Natural killer cell treated with Interleukin-12 subunit alpha and Interleukin-12 subunit beta and Interleukin-15 and Interleukin-18, amount 100 ng/mL, for 72 hours (primary cell): ENCODE measurements around the gene CNRIP1. TPM values are rescaled to one million over a fixed set of nuclear protein-coding genes. Genes with fewer than 3 reads are reported as not detected.
"Not testable (repeated sequence)": the region's sequence is repeated elsewhere in the genome, so short reads cannot be mapped to it uniquely, and the experiment has no call there.

Source experiments
- ATAC-seq, 2 donors: fragments of 150-1000 bp; cut with Tn5 transposase in 1 of 2; sonication (Bioruptor Pico), chemical (Tn5 transposase) in 1 of 2; 2 replicates each; pipeline ENCODE4 v1.10.0; 2021
- DNase-seq: peaks from one replicate; pipeline ENCODE4 v3.0.0; 2022; ENCODE audit warnings: low spot score
- H3K27ac Mint-ChIP-seq, 2 donors: 1 replicate in 1 of 2; 2 replicates in 1 of 2; pipeline ENCODE4 v1.8.0; 2022; ENCODE audit warnings: mixed read lengths in 2 of 2, mild to moderate bottlenecking in 1 of 2, moderate library complexity in 1 of 2
- H3K27me3 Mint-ChIP-seq, 2 donors: 1 replicate in 1 of 2; 2 replicates in 1 of 2; pipeline ENCODE4 v1.8.0; 2022; ENCODE audit warnings: mixed read lengths in 2 of 2
- H3K36me3 Mint-ChIP-seq: one replicate; pipeline ENCODE4 v1.8.0; 2022; ENCODE audit warnings: mixed read lengths
- H3K4me1 Mint-ChIP-seq, 2 donors: 1 replicate in 1 of 2; 2 replicates in 1 of 2; pipeline ENCODE4 v1.8.0; 2022; ENCODE audit warnings: low read depth in 2 of 2, mixed read lengths in 2 of 2, mild to moderate bottlenecking in 1 of 2
- H3K4me3 Mint-ChIP-seq: one replicate; pipeline ENCODE4 v1.8.0; 2022; ENCODE audit warnings: mixed read lengths
- H3K9me3 Mint-ChIP-seq: 2 replicates; pipeline ENCODE4 v1.8.0; 2022; ENCODE audit warnings: mixed read lengths
- total RNA-seq, 2 donors: library from RNA; stranded (reverse); gene quantifications; one replicate each; pipeline ENCODE4 v1.2.3, GENCODE V29; 2022

Gene CNRIP1
- total RNA-seq, 2 donors from 2014 or later, result not detected

DNA sequence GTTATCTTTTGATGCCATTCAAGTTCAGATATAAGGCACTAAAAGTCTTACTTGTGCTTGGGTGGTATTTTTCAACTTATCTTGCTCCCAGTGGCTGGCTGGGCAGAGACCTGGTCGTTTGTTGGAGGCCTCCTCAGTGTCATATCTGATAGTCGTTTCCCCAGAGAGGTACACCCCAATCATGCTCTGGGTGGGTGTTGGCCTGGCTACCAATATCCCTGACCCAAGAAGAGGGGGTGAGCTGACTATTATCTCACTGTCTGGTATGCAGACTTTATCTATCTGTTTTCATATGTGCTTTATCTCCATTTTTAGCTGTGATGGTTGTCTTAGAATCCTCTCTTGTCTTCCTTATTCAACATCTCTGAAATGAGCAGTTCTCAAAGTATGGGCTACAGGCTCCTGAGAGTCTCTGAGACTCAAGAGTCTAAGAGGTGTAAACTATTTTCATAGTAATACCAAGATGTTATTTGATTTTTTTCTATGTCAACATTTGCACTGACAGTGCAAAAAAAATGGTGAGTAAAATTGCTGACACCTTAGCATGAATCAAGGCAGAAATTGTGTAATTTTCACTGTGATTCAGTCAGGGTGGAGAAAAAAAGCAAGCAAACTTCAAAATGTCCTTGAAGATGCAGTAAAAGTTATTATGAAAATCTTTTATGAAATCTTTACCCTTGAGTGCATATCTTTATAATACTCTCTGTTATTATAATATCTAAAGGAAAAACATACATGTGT lies 33.1 kb upstream of the CNRIP1 start:
- DNase-seq (no peak), ATAC-seq (peak in 1 of 2 donors; percentile 53)
- peaks cover 2 to 8% of the 10 kb centered on the region in 2 donors for H3K4me1 Mint-ChIP-seq
- H3K27ac Mint-ChIP-seq, result no peak overlapping the region
- H3K36me3 Mint-ChIP-seq, result no peaks in the 10 kb centered on the region
- no peak overlapping the region for H3K4me3 Mint-ChIP-seq
- H3K27me3 Mint-ChIP-seq, result no peaks in the 10 kb centered on the region
- H3K9me3 Mint-ChIP-seq, result no peaks in the 10 kb centered on the region

DNA sequence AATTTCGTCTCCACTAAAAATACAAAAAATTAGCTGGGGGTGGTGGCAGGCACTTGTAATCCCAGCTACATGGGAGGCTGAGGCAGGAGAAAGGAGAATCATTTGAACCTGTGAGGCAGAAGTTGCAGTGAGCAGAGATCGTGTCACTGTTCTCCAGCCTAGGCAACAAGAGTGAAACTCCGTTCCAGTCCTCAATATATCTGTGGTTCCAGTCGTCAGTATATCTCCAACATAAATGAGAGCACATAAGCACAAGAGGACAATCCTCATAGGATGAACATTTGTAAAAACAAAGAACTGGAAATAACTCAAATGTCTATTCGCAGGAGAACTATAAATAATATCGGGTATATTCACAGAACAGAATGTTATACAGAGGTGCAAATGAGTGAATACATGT lies 32.2 kb upstream of the CNRIP1 start:
- no peak overlapping the region for H3K4me3 Mint-ChIP-seq
- DNase-seq (no peak), ATAC-seq (no peak)
- H3K9me3 Mint-ChIP-seq, result no peaks in the 10 kb centered on the region
- peaks cover 0 to 6% of the 10 kb centered on the region in 2 donors for H3K4me1 Mint-ChIP-seq
- H3K27ac Mint-ChIP-seq, result no peak overlapping the region
- no peaks in the 10 kb centered on the region for H3K36me3 Mint-ChIP-seq
- H3K27me3 Mint-ChIP-seq, result peaks cover 0 to 3% of the 10 kb centered on the region in 2 donors

DNA sequence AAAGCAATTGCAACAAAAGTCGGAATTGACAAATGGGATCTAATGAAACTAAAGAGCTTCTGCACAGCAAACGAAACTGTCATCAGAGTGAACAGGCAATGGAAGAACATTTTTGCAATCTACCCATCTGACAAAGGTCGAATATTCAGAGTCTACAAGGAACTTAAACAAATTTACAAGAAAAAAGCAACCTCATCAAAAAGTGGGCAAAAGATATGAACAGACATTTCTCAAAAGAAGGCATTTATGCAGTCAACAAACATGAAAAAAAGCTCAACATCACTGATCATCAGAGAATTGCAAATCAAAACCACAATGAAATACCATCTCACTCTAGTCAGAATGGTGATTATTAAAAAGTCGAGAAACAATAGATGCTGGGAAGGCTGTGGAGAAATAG lies 29.3 kb upstream of the CNRIP1 start:
- peaks cover 0 to 14% of the 10 kb centered on the region in 2 donors for H3K27me3 Mint-ChIP-seq
- not testable (repeated sequence) for H3K36me3 Mint-ChIP-seq, H3K9me3 Mint-ChIP-seq, DNase-seq, ATAC-seq, H3K27ac Mint-ChIP-seq, H3K4me3 Mint-ChIP-seq, H3K4me1 Mint-ChIP-seq

DNA sequence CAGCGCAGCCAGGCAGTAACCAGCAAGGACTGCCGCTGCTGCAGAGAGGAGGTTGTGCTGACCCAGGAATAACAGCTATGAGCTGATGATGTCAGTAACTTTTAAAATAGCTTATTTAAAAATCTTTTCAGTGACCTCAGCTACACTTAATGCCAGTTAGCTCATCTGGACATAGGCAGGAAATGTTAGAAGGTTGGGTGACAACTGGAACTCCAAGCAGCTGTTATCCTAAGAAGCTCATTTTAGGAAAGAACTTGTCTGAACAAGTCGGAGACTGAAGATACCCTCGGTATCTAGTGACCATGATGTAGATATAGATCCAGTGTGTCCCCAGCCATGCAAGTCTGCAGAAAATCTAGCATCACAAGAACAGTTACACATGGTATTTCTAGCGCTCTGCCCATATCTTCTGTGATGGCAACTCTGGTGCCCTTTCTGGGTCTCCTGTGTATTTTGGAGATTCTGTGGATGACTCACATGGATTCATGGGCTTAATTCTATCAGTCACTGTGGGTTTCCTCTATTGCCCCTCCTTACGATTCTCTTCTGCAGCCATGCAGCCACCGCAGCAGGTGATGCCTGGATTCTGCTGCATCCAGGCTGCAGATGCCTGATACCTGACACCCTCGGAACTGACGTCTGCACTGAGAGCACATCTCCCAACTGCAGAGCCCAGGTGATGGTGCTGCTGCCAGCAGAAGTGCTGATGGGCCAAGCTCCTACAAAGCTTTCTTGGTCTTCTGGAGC lies 25.6 kb upstream of the CNRIP1 start:
- ATAC-seq (no peak), DNase-seq (no peak)
- Mint-ChIP-seq H3K27ac (no peak overlapping the region), H3K9me3 (no peaks in the 10 kb centered on the region), H3K4me1 (no peaks in the 10 kb centered on the region), H3K4me3 (no peak overlapping the region), H3K27me3 (peaks cover 2 to 35% of the 10 kb centered on the region in 2 donors), H3K36me3 (no peaks in the 10 kb centered on the region)

DNA sequence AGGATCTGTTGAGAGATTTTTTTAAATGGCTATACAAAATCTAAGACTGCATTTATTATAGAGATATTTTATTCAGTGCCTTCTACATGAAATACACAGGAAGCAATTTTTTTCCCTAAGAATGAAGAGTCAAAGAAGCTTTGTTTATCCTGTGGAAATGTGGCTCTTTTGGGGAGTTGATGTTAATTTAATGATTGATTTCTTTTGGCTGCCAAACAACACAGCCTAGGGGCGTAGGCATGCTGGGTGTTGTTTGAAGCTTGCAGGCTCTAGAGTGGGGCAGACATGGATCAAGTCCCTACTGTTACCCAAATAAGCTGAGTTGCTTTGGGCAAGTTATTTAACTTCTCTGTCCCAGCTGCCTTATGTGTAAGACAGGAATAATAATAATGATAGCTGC lies 24.3 kb upstream of the CNRIP1 start:
- Mint-ChIP-seq H3K27ac (no peak overlapping the region), H3K4me1 (no peaks in the 10 kb centered on the region), H3K27me3 (peaks cover 2 to 38% of the 10 kb centered on the region in 2 donors), H3K4me3 (no peak overlapping the region), H3K9me3 (no peaks in the 10 kb centered on the region), H3K36me3 (no peaks in the 10 kb centered on the region)
- no peak for ATAC-seq
- DNase-seq, result no peak

DNA sequence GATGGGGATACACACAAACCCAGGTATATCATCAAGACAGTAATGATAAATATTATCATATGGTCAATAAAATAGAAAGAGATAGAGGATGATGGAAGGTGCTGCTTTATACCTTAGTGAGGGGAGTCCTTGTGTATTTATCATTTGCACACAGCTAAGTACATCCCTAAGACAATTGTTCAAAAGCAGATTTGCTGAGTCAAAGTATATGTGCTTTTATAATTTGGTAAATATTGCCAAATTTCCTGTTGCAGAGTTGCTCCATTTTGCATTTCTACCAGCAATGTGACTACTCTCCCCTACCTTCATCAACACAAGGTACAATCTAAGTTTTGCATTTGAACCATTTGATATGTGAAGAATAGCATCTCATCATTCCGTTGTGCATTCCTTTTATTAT lies 22.7 kb upstream of the CNRIP1 start:
- Mint-ChIP-seq H3K27ac (no peak overlapping the region), H3K9me3 (no peaks in the 10 kb centered on the region)

DNA sequence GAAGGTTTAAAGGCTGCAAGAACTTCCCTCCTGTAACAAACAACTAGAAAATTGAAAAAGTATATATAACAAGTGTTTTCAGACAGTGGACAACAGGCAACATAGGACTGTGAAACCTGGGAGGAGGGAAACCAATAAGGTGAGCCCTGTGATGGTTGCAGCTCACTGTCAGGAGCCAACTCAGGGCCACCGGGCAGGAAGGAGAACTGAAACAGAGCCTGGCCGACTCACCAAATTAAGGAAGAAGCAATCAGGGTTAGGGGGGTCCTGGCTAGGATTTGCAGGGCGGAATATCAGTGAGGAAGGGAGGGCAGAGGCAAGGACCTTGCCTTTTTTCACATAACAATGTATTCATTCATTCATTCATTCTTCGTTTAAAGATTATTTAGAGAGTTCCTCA lies 21.8 kb upstream of the CNRIP1 start:
- no peaks in the 10 kb centered on the region for H3K9me3 Mint-ChIP-seq
- H3K36me3 Mint-ChIP-seq, result no peaks in the 10 kb centered on the region
- H3K27me3 Mint-ChIP-seq, result peaks cover 5 to 31% of the 10 kb centered on the region in 2 donors
- no peak overlapping the region for H3K27ac Mint-ChIP-seq
- no peak overlapping the region for H3K4me3 Mint-ChIP-seq
- DNase-seq, result no peak
- no peak for ATAC-seq
- H3K4me1 Mint-ChIP-seq, result no peaks in the 10 kb centered on the region

More for the DNA sequence above, 22.7 kb upstream of the CNRIP1 start:
- no peak for ATAC-seq
- no peaks in the 10 kb centered on the region for H3K4me1 Mint-ChIP-seq
- H3K27me3 Mint-ChIP-seq, result peaks cover 5 to 38% of the 10 kb centered on the region in 2 donors
- no peak for DNase-seq
- no peak overlapping the region for H3K4me3 Mint-ChIP-seq
- no peaks in the 10 kb centered on the region for H3K36me3 Mint-ChIP-seq

DNA sequence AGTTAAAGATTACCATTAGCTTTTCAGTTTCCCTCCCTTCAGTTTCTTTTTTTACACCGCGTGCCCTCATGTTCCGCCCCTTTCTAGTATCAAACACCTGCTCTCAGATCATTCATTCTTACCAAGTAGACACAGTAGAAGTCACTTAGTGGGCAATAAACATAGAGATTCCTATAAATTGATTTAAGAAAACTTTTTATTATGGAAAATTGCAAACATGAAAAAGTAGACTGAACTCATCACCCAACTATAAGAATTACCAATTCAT lies 21.2 kb upstream of the CNRIP1 start:
- Mint-ChIP-seq H3K9me3 (no peaks in the 10 kb centered on the region), H3K27ac (no peak overlapping the region), H3K4me1 (no peaks in the 10 kb centered on the region), H3K36me3 (no peaks in the 10 kb centered on the region), H3K27me3 (peaks cover 5 to 25% of the 10 kb centered on the region in 2 donors), H3K4me3 (no peak overlapping the region)
- DNase-seq, result no peak
- no peak for ATAC-seq

DNA sequence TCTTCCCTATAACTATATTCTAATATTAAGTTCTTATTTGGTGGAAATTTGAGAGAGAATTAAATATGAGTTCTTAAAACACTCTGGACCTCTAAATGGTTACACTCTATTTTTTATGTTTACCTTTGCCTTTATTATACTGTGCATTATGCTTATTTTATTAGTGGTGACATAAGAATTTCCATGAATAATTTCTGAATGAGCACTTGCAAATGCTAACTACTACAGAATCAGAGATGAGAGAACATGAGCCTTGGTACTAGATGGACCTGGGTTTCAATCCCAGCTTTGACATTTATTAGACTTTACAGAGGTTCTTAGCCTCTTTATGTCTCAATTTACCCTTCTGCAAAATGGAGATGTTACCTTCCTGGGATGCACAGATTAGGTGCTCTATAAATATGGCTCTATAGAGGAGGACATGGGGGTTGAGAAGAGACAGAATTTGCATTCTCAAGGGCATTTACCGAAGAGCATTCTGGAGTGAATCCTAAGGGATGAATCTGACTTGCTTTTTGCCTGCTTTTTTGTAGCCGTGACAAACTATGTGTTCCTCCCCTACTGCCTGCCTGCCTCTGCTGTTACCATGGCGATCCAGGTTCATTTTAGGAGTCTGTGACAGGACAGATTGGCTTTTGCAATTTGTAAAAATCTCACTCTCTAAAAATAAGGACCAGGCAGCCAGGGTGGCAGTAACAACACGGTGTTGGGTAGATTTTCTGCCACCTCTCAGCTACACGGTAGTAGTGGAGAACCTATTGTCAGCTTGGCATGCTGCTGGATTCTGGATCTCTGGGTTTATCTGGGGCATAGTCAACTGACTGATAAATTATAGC lies 20.7 kb upstream of the CNRIP1 start:
- Mint-ChIP-seq H3K9me3 (no peaks in the 10 kb centered on the region), H3K4me3 (no peak overlapping the region), H3K36me3 (no peaks in the 10 kb centered on the region), H3K27ac (no peak overlapping the region), H3K27me3 (peaks cover 5 to 25% of the 10 kb centered on the region in 2 donors), H3K4me1 (no peaks in the 10 kb centered on the region)
- DNase-seq (no peak), ATAC-seq (no peak)

DNA sequence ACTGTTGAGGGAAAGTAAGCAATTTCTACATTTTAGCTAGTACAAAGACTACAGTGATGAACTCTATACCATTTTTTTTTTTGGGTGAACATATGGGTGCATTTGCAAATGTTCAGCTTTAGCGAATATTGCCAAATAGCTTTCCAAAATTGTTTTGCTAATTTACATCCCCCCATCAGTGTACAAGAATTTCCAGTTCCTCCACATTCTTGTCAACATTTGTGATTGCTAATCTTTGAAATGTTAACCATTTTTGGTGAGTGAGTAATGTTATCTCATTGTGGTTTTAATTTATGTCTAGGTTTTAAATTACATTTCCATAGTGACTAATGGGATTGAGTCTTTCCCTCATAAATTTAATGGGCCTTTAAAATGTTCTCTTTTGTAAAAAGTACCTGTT lies 16.4 kb upstream of the CNRIP1 start:
- H3K36me3 Mint-ChIP-seq, result no peaks in the 10 kb centered on the region
- no peak overlapping the region for H3K4me3 Mint-ChIP-seq
- no peaks in the 10 kb centered on the region for H3K4me1 Mint-ChIP-seq
- no peak for ATAC-seq
- no peaks in the 10 kb centered on the region for H3K9me3 Mint-ChIP-seq
- no peak overlapping the region for H3K27ac Mint-ChIP-seq
- H3K27me3 Mint-ChIP-seq, result peaks cover 3 to 10% of the 10 kb centered on the region in 2 donors
- no peak for DNase-seq

DNA sequence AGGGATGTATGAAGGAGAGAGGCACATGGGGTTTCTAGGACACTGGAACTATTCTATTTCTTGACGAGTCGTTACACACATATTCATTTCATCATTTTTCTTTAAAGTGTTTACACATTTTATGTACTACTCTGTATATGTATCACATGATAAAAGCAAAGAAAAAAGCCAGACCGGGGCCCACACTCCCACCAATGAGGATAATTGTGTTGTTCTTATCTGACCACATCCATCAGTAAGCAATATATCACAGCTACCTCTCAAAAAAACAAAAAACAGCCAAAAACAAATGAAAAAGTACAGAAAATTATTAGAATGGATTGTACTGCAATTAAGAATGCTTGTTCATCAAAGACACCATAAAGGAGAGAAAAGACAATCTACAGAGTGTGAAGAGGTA lies 14.2 kb upstream of the CNRIP1 start:
- H3K27me3 Mint-ChIP-seq, result peaks cover 0 to 5% of the 10 kb centered on the region in 2 donors
- ATAC-seq, result no peak
- H3K4me3 Mint-ChIP-seq, result no peak overlapping the region
- no peak overlapping the region for H3K27ac Mint-ChIP-seq
- H3K9me3 Mint-ChIP-seq, result no peaks in the 10 kb centered on the region
- H3K4me1 Mint-ChIP-seq, result no peaks in the 10 kb centered on the region
- DNase-seq, result no peak
- H3K36me3 Mint-ChIP-seq, result no peaks in the 10 kb centered on the region

DNA sequence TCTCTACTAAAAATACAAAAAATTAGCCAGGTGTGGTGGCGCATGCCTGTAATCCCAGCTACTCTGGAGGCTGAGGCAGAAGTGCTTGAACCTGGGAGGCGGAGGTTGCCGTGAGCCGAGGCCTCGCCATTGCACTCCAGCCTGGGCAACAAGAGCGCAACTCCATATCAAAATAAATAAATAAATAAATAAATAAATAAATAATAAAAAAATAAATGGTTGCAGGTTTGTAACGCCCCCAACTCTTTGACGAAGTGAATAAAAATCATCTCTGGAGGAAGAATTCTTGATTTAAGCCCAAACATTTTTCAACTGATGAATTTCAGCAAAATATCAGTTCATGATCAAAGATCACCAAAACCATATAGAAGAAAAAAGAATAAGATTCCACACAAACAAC lies 13.3 kb upstream of the CNRIP1 start:
- H3K27ac Mint-ChIP-seq, result no peak overlapping the region
- no peak overlapping the region for H3K4me3 Mint-ChIP-seq
- no peaks in the 10 kb centered on the region for H3K4me1 Mint-ChIP-seq
- H3K36me3 Mint-ChIP-seq, result no peaks in the 10 kb centered on the region
- DNase-seq (no peak), ATAC-seq (no peak)
- no peaks in the 10 kb centered on the region for H3K9me3 Mint-ChIP-seq
- H3K27me3 Mint-ChIP-seq, result peaks cover 0 to 6% of the 10 kb centered on the region in 2 donors

DNA sequence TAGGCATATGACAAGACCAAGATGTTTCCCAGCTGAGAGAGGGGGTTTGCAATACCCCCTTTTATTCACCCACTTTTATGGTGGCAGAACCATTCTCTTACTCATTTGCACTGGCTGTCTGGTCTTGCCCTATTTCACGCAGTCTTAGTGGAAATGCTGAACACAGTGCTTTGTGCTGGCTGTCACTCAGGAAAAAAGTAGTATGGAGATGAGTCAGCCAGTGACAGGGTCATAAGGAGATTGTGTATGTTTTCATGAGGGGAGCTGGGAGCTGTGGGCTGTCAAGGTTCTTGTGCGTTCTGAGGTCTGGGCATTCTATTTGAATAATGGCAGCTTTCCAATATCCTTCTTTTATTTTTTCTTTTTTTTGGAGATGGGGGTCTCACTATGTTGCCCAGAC lies 10.9 kb upstream of the CNRIP1 start:
- H3K4me1 Mint-ChIP-seq, result no peaks in the 10 kb centered on the region
- no peaks in the 10 kb centered on the region for H3K9me3 Mint-ChIP-seq
- DNase-seq (no peak), ATAC-seq (peak in 1 of 2 donors; percentile 59)
- H3K36me3 Mint-ChIP-seq, result no peaks in the 10 kb centered on the region
- no peak overlapping the region for H3K27ac Mint-ChIP-seq
- no peak overlapping the region for H3K4me3 Mint-ChIP-seq
- peaks cover 0 to 6% of the 10 kb centered on the region in 2 donors for H3K27me3 Mint-ChIP-seq

DNA sequence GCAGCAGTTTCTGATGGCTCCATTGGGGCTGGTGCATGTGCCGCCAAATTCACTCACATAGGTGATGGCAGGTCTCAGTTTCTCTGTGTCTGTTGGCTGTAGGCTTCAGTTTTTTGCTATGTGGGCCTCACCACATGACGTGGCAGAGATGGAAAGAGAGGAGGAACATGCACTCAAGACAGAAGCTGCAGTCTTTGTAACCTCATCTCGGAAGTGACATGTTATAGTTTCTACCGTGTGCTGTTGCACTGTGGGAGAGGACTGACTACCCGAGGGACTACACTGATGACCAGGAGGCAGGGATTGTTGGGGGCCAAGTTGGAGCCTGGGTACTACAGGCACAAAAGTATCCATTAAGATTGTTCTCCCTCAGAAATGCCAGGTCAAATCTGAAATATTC lies 9.2 kb upstream of the CNRIP1 start:
- Mint-ChIP-seq H3K4me3 (no peak overlapping the region), H3K27me3 (peaks cover 6 to 8% of the 10 kb centered on the region in 2 donors), H3K9me3 (no peaks in the 10 kb centered on the region), H3K27ac (no peak overlapping the region), H3K36me3 (no peaks in the 10 kb centered on the region), H3K4me1 (no peaks in the 10 kb centered on the region)
- no peak for DNase-seq
- no peak for ATAC-seq
